GM21717 (cell line): ENCODE measurements around the gene RBM7.

Experiments used
- ATAC-seq: cut with Tn5 transposase; IDR thresholded peaks from one replicate; pipeline ENCODE4 v1.9.1; 2021; ENCODE audit warnings: mild to moderate bottlenecking, moderate library complexity; ENCODE audit not compliant: unreplicated experiment

RBM7 gene

DNA sequence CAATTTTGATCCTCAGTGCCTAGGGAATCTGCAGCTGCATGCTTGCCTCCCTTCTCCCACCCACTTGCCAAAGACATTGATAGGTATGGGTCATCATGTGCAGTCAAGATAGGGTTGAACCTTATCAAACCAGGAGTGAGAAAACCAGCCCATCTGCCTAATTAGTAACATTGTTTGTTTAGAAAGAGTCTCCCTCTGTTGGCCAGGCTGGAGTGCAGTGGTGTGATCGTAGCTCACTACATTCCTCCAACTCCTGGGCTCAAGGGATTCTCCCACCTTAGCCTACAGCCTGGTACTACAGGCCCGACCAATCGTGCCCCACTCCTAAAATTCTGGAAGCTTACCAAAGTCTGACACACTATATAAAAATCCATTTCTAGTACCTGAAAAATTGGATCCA is 4.7 kb upstream of the RBM7 start:
- ATAC-seq, result no peak

DNA sequence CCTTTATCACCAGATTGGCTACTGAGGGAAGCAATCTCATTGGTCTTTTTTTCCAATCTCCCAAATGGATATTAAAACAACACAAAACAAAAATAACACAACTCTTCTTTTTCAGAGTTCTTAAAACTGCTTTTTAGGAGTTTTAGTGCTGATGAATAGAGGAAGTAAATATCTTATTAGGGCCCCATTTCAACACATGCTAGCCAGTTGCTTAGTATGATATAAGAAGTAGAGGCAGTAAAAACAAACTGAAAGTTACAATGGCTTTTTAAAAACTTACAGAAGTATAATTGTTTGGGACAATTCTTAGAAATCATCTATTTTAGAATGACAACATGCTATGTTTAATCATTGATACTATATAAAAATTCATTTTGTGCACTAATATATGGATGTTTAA is 3.5 kb upstream of the RBM7 start:
- ATAC-seq, result no peak

GRCh38 chr11:114397349-114397982 is 3.0 kb upstream of the RBM7 start:
- no peak for ATAC-seq

- no peak for ATAC-seq
Measured at GRCh38 chr11:114398303-114398920, 2.1 kb upstream of the RBM7 start.

DNA sequence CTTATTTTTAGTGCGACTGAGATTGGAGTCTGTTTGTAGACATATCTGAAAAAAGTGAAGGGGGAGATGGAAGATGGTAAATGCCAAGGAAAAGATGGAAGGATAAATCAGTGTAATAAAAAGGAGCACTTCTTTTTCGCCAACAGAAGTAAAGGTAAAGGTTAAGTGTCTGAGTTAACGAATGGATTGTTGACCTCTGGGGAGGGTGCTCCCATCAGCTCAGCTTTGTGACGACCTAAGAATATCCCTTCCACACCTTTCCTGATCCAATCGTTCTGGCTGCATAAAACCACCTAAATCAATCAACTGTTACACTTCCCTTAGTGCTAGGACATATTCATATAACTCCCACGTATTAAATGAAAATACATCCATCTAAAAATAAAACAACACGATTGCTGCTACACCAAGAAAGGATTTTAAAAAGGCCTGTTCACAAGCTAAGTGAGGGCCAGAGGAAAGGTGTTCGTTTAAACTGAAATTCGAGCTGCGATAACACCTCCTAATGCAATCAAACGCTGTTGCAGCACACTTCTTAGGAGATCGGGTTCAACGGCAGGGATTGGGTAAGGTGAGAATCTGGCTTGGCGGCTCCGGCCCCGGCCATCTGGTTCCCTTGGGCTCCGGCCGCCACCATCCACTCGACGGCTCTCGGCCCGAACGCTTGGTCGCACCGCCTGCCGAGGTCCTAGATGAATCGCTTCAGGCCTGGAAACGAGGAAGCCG is 813 bp upstream of the RBM7 start:
- peak; percentile 31 for ATAC-seq

DNA sequence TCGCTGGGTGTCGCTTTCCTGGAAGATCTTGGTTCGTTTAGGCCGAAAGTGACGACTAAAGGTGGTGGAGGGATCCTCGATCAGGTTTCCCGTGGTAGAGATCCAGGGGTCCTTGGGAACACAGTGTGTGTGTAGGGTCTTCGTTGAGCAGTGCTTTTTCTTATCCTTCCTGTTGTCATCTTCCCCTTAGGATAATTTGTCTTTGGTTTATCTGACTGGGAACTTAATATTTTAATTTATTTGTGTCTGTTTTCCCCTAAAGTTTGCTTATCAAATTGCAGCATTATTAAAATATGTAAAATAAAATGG is 403 bp downstream of the RBM7 start:
- no peak for ATAC-seq

GRCh38 chr11:114401311-114401710 is 845 bp downstream of the RBM7 start:
- ATAC-seq, result no peak

GRCh38 chr11:114412946-114413345 is 12.5 kb downstream of the RBM7 start:
- ATAC-seq, result no peak

- ATAC-seq, result no peak
Measured at GRCh38 chr11:114413958-114414357, 13.5 kb downstream of the RBM7 start.

- no peak for ATAC-seq
Measured at GRCh38 chr11:114416441-114416961, 16.0 kb downstream of the RBM7 start.

DNA sequence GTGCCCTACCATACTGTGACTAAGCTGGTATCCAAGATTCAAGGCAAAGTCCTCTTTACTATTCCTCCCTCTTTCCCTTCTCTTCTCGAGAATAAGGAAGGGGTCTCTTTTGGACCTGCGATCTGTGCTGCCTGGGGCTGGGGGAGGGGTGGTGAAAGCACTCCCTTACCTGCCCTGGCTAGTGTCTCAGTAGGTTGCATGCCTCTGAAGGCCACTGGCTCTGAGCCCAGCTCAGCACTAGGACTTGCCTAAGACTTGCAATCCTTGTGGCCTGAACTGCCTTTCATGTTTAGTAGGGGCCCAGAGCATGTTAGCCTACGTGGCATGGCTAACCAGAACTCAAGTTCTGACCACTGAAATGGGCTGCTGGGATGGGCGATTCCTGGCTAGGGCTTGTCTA is 25.8 kb downstream of the RBM7 start:
- no peak for ATAC-seq

DNA sequence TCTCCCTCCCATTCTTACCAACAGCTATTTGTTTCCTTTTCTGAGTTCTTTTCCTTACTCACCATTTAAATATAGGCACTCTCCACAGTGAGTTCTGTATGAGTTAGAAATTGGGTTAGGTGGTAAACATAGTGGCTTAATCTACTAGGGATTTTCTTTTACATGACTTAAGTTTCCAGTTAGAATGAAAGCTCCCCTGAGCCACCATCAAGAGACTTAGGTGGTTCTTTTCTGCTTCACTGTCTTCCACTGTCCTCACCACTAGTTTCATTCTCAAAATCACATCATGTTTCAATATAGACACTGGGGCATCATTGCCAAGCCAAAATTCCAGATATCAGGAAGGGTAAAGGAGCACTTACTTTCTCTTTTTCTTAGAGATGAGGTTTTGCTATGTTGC is 29.8 kb downstream of the RBM7 start:
- ATAC-seq, result no peak

DNA sequence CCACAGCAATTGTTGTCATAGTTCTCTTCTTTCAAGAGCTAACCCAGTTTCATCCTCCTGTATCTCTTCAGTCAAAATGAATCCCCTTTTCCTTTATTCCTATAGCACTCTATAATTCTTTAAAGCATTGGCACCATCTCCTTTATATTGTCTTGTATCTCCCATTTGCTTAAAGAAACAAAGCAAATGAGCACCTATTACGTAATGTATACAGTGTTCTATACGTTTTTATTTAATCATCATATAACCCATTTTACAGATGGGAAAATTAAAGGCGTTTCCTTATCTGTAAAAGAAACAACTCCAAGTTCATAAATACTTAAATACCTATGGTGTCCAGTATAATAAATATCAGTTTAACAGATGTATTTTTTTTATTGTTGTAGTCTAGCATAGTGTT is 32.4 kb downstream of the RBM7 start:
- ATAC-seq, result no peak

- ATAC-seq, result no peak
Measured at GRCh38 chr11:114433376-114433775, 32.9 kb downstream of the RBM7 start.

- no peak for ATAC-seq
Measured at GRCh38 chr11:114438303-114438702, 37.8 kb downstream of the RBM7 start.

- ATAC-seq, result peak; percentile 99
Measured at GRCh38 chr11:114439229-114440120, 39.0 kb downstream of the RBM7 start, which contains the start of gene REXO2. TSS of gene REXO2 (plus strand) at chr11:114439467. CDS start at chr11:114439529, 62 bp downstream.

- no peak for ATAC-seq
Measured at GRCh38 chr11:114440121-114440860, 39.8 kb downstream of the RBM7 start.

DNA sequence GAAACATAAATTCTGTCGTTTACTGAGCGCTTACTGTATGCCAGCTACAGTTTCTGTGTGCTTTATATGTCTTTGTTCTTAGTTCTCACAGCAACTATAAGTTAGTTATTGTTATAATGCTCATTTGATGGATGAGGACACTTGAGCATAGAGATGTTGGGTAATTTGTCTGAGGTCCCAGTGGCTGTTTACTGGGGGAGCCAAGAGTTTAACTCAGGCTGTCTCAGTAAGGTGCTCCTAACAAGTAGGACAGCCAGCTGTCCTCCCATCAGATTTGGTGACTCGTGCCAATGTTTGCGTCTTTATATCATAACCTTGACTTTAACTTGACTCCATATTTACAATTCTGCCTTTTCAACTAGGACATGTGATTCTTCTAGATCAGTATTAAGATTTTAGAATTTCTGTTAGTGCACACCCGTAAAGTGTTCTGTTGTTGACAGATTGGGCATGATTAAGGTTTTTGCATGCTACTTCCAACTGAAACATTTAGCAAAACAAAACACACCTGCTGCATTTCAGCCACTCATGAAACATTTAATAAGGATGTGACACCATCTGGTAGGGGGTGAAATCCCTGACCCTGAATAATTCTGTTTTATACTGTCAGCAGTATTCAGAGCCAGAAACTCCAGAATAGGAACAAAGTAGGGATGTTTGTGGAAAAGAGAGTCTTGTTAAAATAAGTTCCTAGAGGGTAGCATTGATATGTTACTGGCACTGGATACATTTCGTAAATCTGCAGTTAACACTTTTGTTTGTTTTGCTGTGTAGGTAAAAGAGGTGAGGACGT is 40.7 kb downstream of the RBM7 start:
- no peak for ATAC-seq

GRCh38 chr11:114441921-114442320 is 41.5 kb downstream of the RBM7 start:
- no peak for ATAC-seq

DNA sequence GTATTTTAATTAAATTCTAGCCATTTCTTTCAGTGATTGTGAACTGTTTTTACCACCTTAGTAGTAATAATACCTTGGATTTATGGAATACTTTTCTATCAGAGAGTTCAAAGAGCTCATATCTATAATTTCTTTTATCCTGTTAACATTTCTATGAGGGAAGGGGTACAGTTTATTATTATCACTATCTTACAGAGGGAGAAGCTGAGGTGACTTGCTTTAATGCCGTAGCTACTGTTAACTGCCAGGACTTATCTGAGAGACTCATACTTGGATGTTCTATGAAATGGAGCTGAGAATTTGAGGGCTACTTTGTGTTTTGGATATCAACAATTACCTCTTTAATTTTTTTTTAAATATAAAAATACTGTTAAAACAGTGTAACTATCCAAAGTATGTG is 42.1 kb downstream of the RBM7 start:
- no peak for ATAC-seq
